Breast epithelium (tissue), 4 donors: ENCODE measurements around the gene FLVCR1. TPM values are rescaled to one million over a fixed set of nuclear protein-coding genes. Genes with fewer than 3 reads are reported as not detected.

Source experiments
- DNase-seq, 2 donors: peaks; one replicate each; pipeline ENCODE4 v3.0.0-alpha.2; 2019; ENCODE audit warnings: low spot score in 2 of 2
- H3K27ac ChIP-seq, 2 donors: fragments of 200-600 bp; sonication (generic) in 1 of 2; one replicate each; pipeline ENCODE4 v1.5.1; 2016 to 2019; ENCODE audit warnings: mild to moderate bottlenecking in 1 of 2
- H3K27me3 ChIP-seq, 2 donors: fragments of 200-600 bp; sonication (generic) in 1 of 2; one replicate each; pipeline versions ENCODE4 v1.5.1 to v1.6.0; 2017 to 2019; ENCODE audit warnings: control low read depth in 1 of 2, mild to moderate bottlenecking in 1 of 2
- H3K36me3 ChIP-seq: fragments of 200-600 bp; one replicate; pipeline ENCODE4 v1.5.1; 2019
- H3K4me1 ChIP-seq, 2 donors: fragments of 200-600 bp; sonication (generic); one replicate each; pipeline ENCODE4 v1.5.1; 2016 to 2019; ENCODE audit warnings: control low read depth in 1 of 2
- H3K4me3 ChIP-seq, 3 donors: fragments of 200-600 bp; sonication (generic); 1 replicate in 2 of 3; 2 replicates in 1 of 3; pipeline ENCODE4 v1.5.1; 2016 to 2019; ENCODE audit warnings: mild to moderate bottlenecking in 3 of 3, moderate library complexity in 2 of 3
- H3K9me3 ChIP-seq, 2 donors: fragments of 200-600 bp; sonication (generic) in 1 of 2; one replicate each; pipeline ENCODE4 v1.5.1; 2016 to 2019; ENCODE audit warnings: control low read depth in 1 of 2
- POLR2A ChIP-seq: fragments of 450-650 bp; IDR thresholded peaks from one replicate; pipeline ENCODE4 v1.6.1; 2016; ENCODE audit warnings: antibody characterized with exemption, mild to moderate bottlenecking, moderate library complexity
- POLR2AphosphoS5 ChIP-seq, 3 donors: sonication (generic); formaldehyde crosslinking; IDR thresholded peaks; one replicate each; pipeline ENCODE4 v1.6.1; 2017; ENCODE audit warnings: antibody characterized with exemption in 3 of 3
- intact Hi-C: fragments of 100-400 bp; cut with DNase I; formaldehyde crosslinking; loops from one replicate; pipeline ENCODE4 v1.15.1; 2023; ENCODE audit warnings: low total_unique reads
- total RNA-seq, 3 donors: library from RNA; depleted of rRNA; stranded (reverse); fragments of >200 nt; gene quantifications; one replicate each; pipeline ENCODE4 v1.1.0, GENCODE V29; 2016
- TF ChIP-seq, protein P1 (sequence below), 3 donors: fragments of 450-650 bp; IDR thresholded peaks; one replicate each; pipeline ENCODE4 v1.5.1; 2016 to 2017; ENCODE audit warnings: antibody characterized with exemption in 3 of 3, mild to moderate bottlenecking in 3 of 3, moderate library complexity in 3 of 3

Gene FLVCR1
- total RNA-seq, 3 donors from 2014 or later = 4.0 to 7.9 (median 6.1) TPM

DNA sequence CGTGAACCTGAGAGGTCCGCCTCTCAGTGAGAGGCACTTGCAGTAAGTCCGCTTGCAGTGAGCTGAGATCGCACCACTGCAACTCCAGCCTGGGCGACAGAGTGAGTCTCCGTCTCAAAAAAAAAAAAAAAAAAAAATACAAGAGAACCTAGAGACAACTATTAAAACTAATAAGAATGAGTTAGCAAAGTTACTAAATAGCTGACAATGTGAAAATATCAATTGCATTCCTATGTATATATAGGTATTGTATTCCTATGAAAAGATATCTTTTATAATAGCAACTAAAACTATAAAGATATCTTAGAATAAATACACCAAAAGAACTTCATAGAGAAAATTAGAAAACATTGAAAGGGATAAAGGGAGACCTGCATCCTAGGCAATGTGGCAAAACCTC lies 20.3 kb downstream of the FLVCR1 start:
- no peak for DNase-seq
- Histone ChIP-seq H3K27ac (no peak overlapping the region), H3K9me3 (no peaks in the 10 kb centered on the region), H3K4me3 (no peak overlapping the region), H3K4me1 (no peaks in the 10 kb centered on the region), H3K27me3 (no peaks in the 10 kb centered on the region), H3K36me3 (no peaks in the 10 kb centered on the region)
- TF ChIP-seq POLR2AphosphoS5 (IDR thresholded peaks at IDR 0.05) = no peak
- TF ChIP-seq POLR2A = no peak
- TF ChIP-seq, protein P1, sequence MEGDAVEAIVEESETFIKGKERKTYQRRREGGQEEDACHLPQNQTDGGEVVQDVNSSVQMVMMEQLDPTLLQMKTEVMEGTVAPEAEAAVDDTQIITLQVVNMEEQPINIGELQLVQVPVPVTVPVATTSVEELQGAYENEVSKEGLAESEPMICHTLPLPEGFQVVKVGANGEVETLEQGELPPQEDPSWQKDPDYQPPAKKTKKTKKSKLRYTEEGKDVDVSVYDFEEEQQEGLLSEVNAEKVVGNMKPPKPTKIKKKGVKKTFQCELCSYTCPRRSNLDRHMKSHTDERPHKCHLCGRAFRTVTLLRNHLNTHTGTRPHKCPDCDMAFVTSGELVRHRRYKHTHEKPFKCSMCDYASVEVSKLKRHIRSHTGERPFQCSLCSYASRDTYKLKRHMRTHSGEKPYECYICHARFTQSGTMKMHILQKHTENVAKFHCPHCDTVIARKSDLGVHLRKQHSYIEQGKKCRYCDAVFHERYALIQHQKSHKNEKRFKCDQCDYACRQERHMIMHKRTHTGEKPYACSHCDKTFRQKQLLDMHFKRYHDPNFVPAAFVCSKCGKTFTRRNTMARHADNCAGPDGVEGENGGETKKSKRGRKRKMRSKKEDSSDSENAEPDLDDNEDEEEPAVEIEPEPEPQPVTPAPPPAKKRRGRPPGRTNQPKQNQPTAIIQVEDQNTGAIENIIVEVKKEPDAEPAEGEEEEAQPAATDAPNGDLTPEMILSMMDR (IDR thresholded peaks at IDR 0.05) = no peak
- intact Hi-C loops = no loop called here

DNA sequence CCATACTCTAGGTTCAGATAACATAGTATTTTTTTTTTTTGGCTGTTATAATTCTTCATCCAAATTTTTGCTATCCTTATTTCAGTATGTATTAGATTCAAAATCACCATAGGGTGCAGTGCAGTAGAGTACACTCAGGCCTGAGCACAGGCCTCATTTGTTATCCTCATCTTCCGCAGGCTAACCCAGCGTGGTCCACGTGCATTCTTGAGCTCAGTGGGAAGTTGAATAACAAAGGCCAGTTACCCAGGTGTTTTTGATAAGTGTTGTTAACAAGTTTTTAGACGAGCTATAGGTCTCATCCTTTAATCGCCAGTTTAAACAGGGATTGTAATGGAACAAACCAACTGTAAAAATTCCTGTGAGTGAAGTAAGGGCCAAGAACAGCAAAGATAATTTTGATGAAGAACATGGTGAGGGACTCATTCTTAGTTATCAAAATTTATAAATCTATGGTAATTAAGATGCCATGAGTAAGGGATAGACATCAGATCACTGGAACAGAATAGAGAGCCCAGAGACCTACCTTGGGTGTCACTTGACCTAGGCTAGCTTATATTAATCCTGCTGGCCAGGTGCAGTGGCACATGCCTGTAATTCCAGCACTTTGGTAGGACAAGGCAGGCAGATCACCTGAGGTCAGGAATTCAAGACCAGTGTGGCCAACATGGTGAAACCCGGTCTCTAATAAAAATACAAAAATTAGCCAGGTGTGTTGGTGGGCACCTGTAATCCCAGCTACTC lies 22.0 kb downstream of the FLVCR1 start:
- no peak overlapping the region for H3K4me3 ChIP-seq

DNA sequence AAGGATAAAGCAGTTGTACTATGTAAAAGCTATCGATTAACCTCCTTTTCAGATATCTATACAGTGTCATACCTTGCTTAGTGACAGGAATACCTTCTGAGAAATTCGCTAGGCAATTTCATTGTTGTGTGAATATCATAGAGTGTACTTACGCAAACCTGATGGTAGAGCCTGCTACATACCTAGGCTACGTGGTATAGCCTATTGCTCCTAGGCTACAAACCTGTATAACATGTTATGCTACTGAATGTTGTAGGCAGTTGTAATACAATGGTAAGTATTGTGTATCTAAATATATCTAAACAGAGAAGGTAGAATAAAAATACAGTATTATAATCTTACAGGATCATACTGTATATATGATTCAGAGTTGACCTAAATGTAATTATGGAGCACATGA lies 26.5 kb downstream of the FLVCR1 start:
- no peaks in the 10 kb centered on the region for H3K4me1 ChIP-seq
- intact Hi-C loops = no loop called here

More for the DNA sequence above, 22.0 kb downstream of the FLVCR1 start:
- H3K27ac ChIP-seq = no peak overlapping the region
- H3K27me3 ChIP-seq = no peaks in the 10 kb centered on the region
- DNase-seq = no peak
- no peaks in the 10 kb centered on the region for H3K36me3 ChIP-seq
- H3K4me1 ChIP-seq = no peaks in the 10 kb centered on the region
- no peak for TF ChIP-seq POLR2A
- TF ChIP-seq POLR2AphosphoS5 (IDR thresholded peaks at IDR 0.05) = no peak
- TF ChIP-seq, protein P1 (IDR thresholded peaks at IDR 0.05) = no peak
- no peaks in the 10 kb centered on the region for H3K9me3 ChIP-seq
- intact Hi-C loops = no loop called here

DNA sequence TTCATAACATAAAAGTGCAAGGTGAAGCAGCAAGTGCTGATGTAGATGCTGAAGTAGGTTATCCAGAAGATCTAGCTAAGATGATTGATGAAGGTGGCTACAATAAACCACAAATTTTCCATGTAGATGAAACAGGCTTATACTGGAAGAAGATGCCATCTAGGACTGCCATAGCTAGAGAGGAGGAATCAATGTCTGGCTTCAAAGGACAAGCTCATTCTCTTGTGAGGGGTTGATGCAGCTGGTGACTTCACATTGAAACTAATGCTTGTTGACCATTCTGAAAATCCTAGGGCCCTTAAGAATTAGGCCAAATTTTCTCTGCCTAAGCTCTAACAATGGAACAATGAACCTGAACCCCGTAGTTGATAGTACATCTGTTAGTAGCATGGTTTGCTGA lies 34.0 kb downstream of the FLVCR1 start:
- TF ChIP-seq, protein P1 (IDR thresholded peaks at IDR 0.05) = no peak
- TF ChIP-seq POLR2AphosphoS5 (IDR thresholded peaks at IDR 0.05) (no peak), POLR2A (no peak)
- no peaks in the 10 kb centered on the region for H3K4me1 ChIP-seq
- no peak overlapping the region for H3K27ac ChIP-seq
- no peaks in the 10 kb centered on the region for H3K27me3 ChIP-seq
- H3K4me3 ChIP-seq = no peak overlapping the region
- intact Hi-C loops = no loop called here
- H3K36me3 ChIP-seq = no peaks in the 10 kb centered on the region
- no peak for DNase-seq
- no peaks in the 10 kb centered on the region for H3K9me3 ChIP-seq

More for the DNA sequence above, 26.5 kb downstream of the FLVCR1 start:
- TF ChIP-seq POLR2AphosphoS5 (IDR thresholded peaks at IDR 0.05) (no peak), POLR2A (no peak)
- TF ChIP-seq, protein P1 (IDR thresholded peaks at IDR 0.05) = no peak
- no peak for DNase-seq
- Histone ChIP-seq H3K27ac (no peak overlapping the region), H3K9me3 (no peaks in the 10 kb centered on the region), H3K27me3 (no peaks in the 10 kb centered on the region), H3K4me3 (no peak overlapping the region), H3K36me3 (no peaks in the 10 kb centered on the region)

DNA sequence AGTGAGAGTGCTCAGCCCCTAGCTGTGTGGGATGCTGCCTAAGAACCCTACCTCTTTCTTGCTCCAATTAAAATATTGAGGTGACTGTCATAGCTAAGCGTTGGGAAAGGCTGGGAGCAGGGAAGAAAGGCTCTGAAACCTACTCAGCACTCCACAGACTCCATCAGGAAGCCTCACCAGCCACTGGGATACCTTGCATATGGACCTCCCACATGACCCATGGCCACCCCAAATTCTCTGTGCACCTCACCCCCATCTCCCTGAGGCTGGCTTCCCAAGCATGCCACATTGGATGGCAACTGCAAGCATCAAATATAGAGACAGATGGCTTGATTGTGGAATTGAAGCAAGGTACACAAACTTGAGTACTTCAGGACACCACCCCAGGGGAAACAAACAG lies 41.8 kb downstream of the FLVCR1 start:
- H3K36me3 ChIP-seq = no peaks in the 10 kb centered on the region
- no peak overlapping the region for H3K4me3 ChIP-seq
- TF ChIP-seq POLR2A = no peak
- TF ChIP-seq POLR2AphosphoS5 (IDR thresholded peaks at IDR 0.05) = no peak
- TF ChIP-seq, protein P1 (IDR thresholded peaks at IDR 0.05) = no peak
- H3K4me1 ChIP-seq = no peaks in the 10 kb centered on the region
- no peak overlapping the region for H3K27ac ChIP-seq
- DNase-seq = no peak
- H3K27me3 ChIP-seq = no peaks in the 10 kb centered on the region
- peaks cover 25 to 35% of the 10 kb centered on the region in 2 donors for H3K9me3 ChIP-seq
- intact Hi-C loops = no loop called here
